Inflammatory macrophage treated with lipopolysaccharide for 4 hours (primary cell): ENCODE measurements around the gene KIF23.
"Not testable (repeated sequence)": the region's sequence is repeated elsewhere in the genome, so short reads cannot be mapped to it uniquely, and the experiment has no call there.

Experiments used
- DNase-seq: peaks from one replicate; pipeline ENCODE4 v3.0.0-alpha.2; 2020

The KIF23 gene

GRCh38 chr15:69439623-69440022 is 25.5 kb downstream of the KIF23 start:
- DNase-seq: peak; percentile 16

- DNase-seq: peak; percentile 55
Measured at GRCh38 chr15:69443032-69443611, 29.0 kb downstream of the KIF23 start.

- DNase-seq: no peak
Measured at GRCh38 chr15:69444686-69445085, 30.5 kb downstream of the KIF23 start.

- DNase-seq: no peak
Measured at GRCh38 chr15:69446953-69447352, 32.8 kb downstream of the KIF23 start.

- not testable (repeated sequence) for DNase-seq
Measured at GRCh38 chr15:69450221-69450620, 36.1 kb downstream of the KIF23 start.

GRCh38 chr15:69450968-69451695 is 37.0 kb downstream of the KIF23 start:
- no peak for DNase-seq

- DNase-seq: no peak
Measured at GRCh38 chr15:69451951-69452691, 38.0 kb downstream of the KIF23 start.

GRCh38 chr15:69452692-69453521 is 38.8 kb downstream of the KIF23 start, which contains the start of gene RPLP1:
Gene RPLP1 (plus strand): TSS chr15:69452818. CDS start chr15:69452949, 131 bp downstream.
- peak; percentile 97 for DNase-seq

GRCh38 chr15:69454953-69455352 is 40.8 kb downstream of the KIF23 start:
- no peak for DNase-seq

- no peak for DNase-seq
Measured at GRCh38 chr15:69456208-69457166, 42.3 kb downstream of the KIF23 start.

- no peak for DNase-seq
Measured at GRCh38 chr15:69457304-69458280, 43.4 kb downstream of the KIF23 start.

- no peak for DNase-seq
Measured at GRCh38 chr15:69459066-69459465, 44.9 kb downstream of the KIF23 start.

- DNase-seq: no peak
Measured at GRCh38 chr15:69460481-69460880, 46.3 kb downstream of the KIF23 start.

GRCh38 chr15:69462030-69462492 is 47.9 kb downstream of the KIF23 start:
- DNase-seq: no peak

GRCh38 chr15:69462493-69463181 is 48.5 kb downstream of the KIF23 start:
- peak; percentile 96 for DNase-seq

- DNase-seq: no peak
Measured at GRCh38 chr15:69463182-69463756, 49.1 kb downstream of the KIF23 start.

GRCh38 chr15:69465253-69465652 is 51.1 kb downstream of the KIF23 start:
- DNase-seq: no peak

GRCh38 chr15:69466733-69467132 is 52.6 kb downstream of the KIF23 start:
- DNase-seq: no peak

GRCh38 chr15:69467636-69468035 is 53.5 kb downstream of the KIF23 start:
- DNase-seq: no peak
